GM10847 (cell line): ENCODE data around the gene PLSCR3.

Experiments
- POLR2A ChIP-seq: IDR thresholded peaks from 2 replicates; pipeline ENCODE4 v1.6.1; 2011; ENCODE audit not compliant: insufficient read length; ENCODE audit errors: extremely low read depth

Gene PLSCR3

GRCh38 chr17:7394452-7395191, at the start of gene PLSCR3:
Gene PLSCR3, minus strand, starts transcription at chr17:7394525. Its CDS starts 415 bp downstream, at chr17:7394110.
- TF ChIP-seq POLR2A = peak; percentile 72

GRCh38 chr17:7443499-7444485, 49.5 kb upstream of the PLSCR3 start:
- TF ChIP-seq POLR2A = no peak

GRCh38 chr17:7442142-7442541, 47.8 kb upstream of the PLSCR3 start:
- TF ChIP-seq POLR2A = no peak

DNA sequence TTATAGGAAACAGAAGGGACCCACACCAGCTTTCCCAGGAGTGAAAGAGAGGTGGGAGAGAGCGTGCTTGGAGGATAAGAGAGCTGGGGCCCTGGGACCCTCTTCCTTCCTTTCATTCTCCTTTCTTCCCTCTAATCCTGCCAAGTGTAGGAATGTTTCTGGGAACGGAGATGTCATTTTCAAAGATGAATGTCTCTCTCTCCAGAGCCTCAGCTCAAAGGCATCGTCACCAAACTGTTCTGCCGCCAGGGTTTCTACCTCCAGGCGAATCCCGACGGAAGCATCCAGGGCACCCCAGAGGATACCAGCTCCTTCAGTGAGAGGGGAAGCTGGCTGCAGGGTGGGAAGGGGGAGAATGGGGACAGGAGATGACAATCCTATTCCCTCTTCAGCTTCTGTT, 46.9 kb upstream of the PLSCR3 start:
- no peak for TF ChIP-seq POLR2A

DNA sequence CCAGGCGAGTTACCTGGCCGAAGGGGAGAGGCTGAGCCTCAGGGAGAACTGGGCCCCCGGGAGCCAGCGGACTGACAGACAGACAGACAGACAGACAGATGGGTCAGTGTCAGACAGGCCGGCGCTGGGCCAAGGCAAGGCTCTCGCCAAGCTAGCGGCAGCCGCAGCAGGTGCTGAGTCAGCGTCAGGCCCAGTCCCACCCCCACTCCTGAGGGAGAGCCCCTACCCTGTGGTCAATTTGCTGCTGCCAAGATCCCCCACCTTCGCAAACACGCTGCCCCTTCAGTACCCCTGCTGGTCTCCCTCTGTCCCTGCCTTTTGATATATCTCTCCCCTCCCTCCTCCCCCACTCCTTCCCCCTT, 46.5 kb upstream of the PLSCR3 start:
- no peak for TF ChIP-seq POLR2A

GRCh38 chr17:7440113-7440833, 45.9 kb upstream of the PLSCR3 start:
- TF ChIP-seq POLR2A = no peak

GRCh38 chr17:7439462-7440112, 45.3 kb upstream of the PLSCR3 start, which contains the start of gene FGF11:
Gene FGF11, plus strand, starts transcription at chr17:7439512. Its CDS starts 109 bp downstream, at chr17:7439621.
- peak; percentile 11 for TF ChIP-seq POLR2A

GRCh38 chr17:7438656-7439460, 44.5 kb upstream of the PLSCR3 start:
- no peak for TF ChIP-seq POLR2A

- TF ChIP-seq POLR2A = no peak
These were observed 43.8 kb upstream of the PLSCR3 start for GRCh38 chr17:7437950-7438614.

- TF ChIP-seq POLR2A = no peak
These were observed 43.1 kb upstream of the PLSCR3 start for GRCh38 chr17:7437369-7437863.

- no peak for TF ChIP-seq POLR2A
These were observed 42.4 kb upstream of the PLSCR3 start for GRCh38 chr17:7436556-7437368.

GRCh38 chr17:7435676-7436555, 41.6 kb upstream of the PLSCR3 start:
- TF ChIP-seq POLR2A = no peak

GRCh38 chr17:7432296-7432695, 38.0 kb upstream of the PLSCR3 start:
- no peak for TF ChIP-seq POLR2A
